KMS-11 (cell line): ENCODE measurements around the gene TWIST2.

Experiments used
- H2AFZ ChIP-seq: fragments of 200-600 bp; sonication (generic); 2 replicates; pipeline ENCODE4 v1.6.1; 2016; ENCODE audit warnings: antibody characterized with exemption, mixed run types, low read depth
- H3K27ac ChIP-seq: fragments of 200-600 bp; sonication (generic); 2 replicates; pipeline ENCODE4 v1.6.1; 2016; ENCODE audit warnings: mild to moderate bottlenecking, mixed run types
- H3K27me3 ChIP-seq: fragments of 200-600 bp; sonication (generic); 2 replicates; pipeline ENCODE4 v1.6.1; 2017; ENCODE audit warnings: mild to moderate bottlenecking, low read depth, mixed run types, moderate library complexity; ENCODE audit not compliant: insufficient read depth
- H3K36me3 ChIP-seq: fragments of 200-600 bp; sonication (generic); 2 replicates; pipeline ENCODE4 v1.6.1; 2017; ENCODE audit warnings: mild to moderate bottlenecking, mixed run types; ENCODE audit not compliant: insufficient read depth
- H3K4me1 ChIP-seq: fragments of 200-600 bp; sonication (generic); 2 replicates; pipeline ENCODE4 v1.6.1; 2016; ENCODE audit warnings: mild to moderate bottlenecking, low read depth, mixed run types; ENCODE audit not compliant: poor library complexity, severe bottlenecking
- H3K4me2 ChIP-seq: fragments of 200-600 bp; sonication (generic); 2 replicates; pipeline ENCODE4 v1.7.0; 2016; ENCODE audit warnings: mild to moderate bottlenecking, mixed run types
- H3K4me3 ChIP-seq: fragments of 200-600 bp; sonication (generic); IDR thresholded peaks from 2 replicates; pipeline ENCODE4 v1.6.1; 2017; ENCODE audit warnings: low read depth, low read length, mixed read lengths; ENCODE audit not compliant: insufficient read depth
- H3K79me2 ChIP-seq: fragments of 200-600 bp; sonication (generic); 2 replicates; pipeline ENCODE4 v1.6.1; 2016; ENCODE audit warnings: low read depth, mixed run types; ENCODE audit not compliant: insufficient read depth
- H3K9ac ChIP-seq: fragments of 200-600 bp; sonication (generic); 2 replicates; pipeline ENCODE4 v1.6.1; 2016; ENCODE audit warnings: mild to moderate bottlenecking, mixed run types
- H4K20me1 ChIP-seq: fragments of 200-600 bp; sonication (generic); 2 replicates; pipeline ENCODE4 v1.6.1; 2016; ENCODE audit warnings: mild to moderate bottlenecking, mixed run types; ENCODE audit not compliant: insufficient read depth
- TF ChIP-seq, protein P1 (sequence below): fragments of 200-600 bp; sonication (generic); conservative IDR thresholded peaks from 2 replicates; pipeline ENCODE4 v1.6.1; 2017; ENCODE audit warnings: low read depth, mild to moderate bottlenecking, antibody characterized with exemption, low read length, moderate library complexity, mixed read lengths

Gene TWIST2

DNA sequence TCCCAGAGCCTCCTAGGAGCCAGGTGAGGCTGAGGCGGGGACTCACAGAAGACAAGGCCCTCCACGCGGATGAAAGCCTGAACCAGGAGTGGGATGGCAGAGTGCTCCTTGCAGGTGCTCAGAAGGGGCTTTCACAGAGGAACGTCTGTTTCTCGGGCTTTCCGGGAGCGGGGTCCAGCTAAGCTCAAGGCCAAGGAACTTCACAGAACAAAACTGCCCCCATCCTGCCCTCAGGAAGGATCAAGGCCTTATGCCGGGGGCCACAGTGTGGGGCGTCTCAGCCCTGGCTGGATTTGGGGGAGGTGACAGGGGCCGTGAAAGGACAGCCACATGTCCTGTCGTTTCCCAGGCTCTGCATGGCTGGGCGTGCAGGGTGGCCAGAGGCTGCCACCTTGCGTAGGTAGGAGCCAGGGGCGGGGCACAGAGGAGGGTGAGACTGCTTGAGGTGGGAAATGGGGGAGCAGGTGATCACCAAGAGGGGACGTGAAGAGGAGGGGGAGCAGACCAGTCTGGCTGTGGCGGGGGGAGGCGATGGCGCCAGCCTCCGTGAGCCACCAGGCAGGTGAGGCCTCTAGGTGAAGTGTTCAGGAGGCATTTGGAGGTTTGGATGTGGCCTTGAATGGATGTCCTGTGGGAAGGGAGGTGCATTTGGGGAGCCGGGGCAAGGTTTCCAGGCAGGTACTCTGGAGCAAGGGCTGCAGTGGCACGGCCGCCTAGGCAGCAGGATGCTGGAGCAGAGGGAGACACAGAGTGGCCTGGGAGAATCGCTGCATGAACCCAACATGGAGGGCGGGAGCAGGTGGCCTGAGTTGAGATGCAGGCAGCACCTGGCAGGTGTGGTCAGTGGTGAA, 79.1 kb downstream of the TWIST2 start:
- no peaks in the 10 kb centered on the region for H3K4me1 ChIP-seq

DNA sequence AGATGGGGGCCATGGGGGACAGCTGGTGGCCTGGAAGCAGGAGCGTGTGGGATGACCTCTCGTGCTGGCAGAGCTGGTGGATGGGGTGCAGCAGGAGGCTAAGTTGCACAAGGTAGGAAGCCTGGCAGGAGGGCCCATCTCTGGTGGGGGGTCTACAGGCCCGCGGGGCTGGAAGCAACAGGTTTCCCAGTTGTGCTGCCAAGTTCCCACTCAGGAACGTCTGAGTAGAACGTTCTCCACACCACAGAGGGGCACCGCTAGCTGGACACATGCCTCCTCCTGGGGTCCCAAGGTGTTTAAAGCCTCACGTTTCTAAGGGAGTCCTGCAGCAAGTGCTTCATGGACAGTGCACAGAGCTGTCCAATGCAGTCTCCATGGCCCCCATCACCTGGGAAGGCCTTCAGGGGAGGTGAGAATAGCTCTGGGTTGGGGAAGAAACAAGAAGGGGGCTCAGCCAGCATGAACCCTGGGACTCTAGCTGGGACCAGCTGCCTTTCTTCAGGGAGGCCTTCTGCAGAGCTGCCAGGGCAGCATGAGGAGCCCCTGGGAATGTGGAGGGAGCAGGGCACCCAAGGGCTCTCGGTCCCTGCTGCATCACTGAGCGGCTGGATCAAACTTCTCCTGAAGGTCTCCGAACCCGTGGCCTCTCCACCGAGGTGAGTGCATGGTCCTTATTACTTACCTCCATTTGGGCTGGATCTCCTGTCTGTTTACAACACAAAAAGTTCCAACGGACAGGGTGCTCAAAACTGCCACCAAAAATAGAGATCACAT, 80.0 kb downstream of the TWIST2 start:
- peaks cover 30% of the 10 kb centered on the region; the same call in 1 of the 2 replicates for H3K27me3 ChIP-seq
- no peak overlapping the region for H3K27ac ChIP-seq
- H3K9ac ChIP-seq = no peak overlapping the region
- H4K20me1 ChIP-seq = no peaks in the 10 kb centered on the region
- H2AFZ ChIP-seq = no peak overlapping the region
- H3K36me3 ChIP-seq = no peaks in the 10 kb centered on the region
- H3K4me3 ChIP-seq = no peak overlapping the region
- TF ChIP-seq, protein P1, sequence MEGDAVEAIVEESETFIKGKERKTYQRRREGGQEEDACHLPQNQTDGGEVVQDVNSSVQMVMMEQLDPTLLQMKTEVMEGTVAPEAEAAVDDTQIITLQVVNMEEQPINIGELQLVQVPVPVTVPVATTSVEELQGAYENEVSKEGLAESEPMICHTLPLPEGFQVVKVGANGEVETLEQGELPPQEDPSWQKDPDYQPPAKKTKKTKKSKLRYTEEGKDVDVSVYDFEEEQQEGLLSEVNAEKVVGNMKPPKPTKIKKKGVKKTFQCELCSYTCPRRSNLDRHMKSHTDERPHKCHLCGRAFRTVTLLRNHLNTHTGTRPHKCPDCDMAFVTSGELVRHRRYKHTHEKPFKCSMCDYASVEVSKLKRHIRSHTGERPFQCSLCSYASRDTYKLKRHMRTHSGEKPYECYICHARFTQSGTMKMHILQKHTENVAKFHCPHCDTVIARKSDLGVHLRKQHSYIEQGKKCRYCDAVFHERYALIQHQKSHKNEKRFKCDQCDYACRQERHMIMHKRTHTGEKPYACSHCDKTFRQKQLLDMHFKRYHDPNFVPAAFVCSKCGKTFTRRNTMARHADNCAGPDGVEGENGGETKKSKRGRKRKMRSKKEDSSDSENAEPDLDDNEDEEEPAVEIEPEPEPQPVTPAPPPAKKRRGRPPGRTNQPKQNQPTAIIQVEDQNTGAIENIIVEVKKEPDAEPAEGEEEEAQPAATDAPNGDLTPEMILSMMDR = no peak
- no peaks in the 10 kb centered on the region for H3K79me2 ChIP-seq
- no peak overlapping the region for H3K4me2 ChIP-seq
- H3K4me1 ChIP-seq = no peaks in the 10 kb centered on the region

More for the DNA sequence above, 79.1 kb downstream of the TWIST2 start:
- H3K9ac ChIP-seq = no peak overlapping the region
- H2AFZ ChIP-seq = no peak overlapping the region
- no peak overlapping the region for H3K27ac ChIP-seq
- no peaks in the 10 kb centered on the region for H3K79me2 ChIP-seq
- TF ChIP-seq, protein P1 = no peak
- H3K27me3 ChIP-seq = peaks cover 30% of the 10 kb centered on the region; the same call in 1 of the 2 replicates
- H3K4me3 ChIP-seq = no peak overlapping the region
- H3K4me2 ChIP-seq = no peak overlapping the region
- no peaks in the 10 kb centered on the region for H4K20me1 ChIP-seq
- no peaks in the 10 kb centered on the region for H3K36me3 ChIP-seq

DNA sequence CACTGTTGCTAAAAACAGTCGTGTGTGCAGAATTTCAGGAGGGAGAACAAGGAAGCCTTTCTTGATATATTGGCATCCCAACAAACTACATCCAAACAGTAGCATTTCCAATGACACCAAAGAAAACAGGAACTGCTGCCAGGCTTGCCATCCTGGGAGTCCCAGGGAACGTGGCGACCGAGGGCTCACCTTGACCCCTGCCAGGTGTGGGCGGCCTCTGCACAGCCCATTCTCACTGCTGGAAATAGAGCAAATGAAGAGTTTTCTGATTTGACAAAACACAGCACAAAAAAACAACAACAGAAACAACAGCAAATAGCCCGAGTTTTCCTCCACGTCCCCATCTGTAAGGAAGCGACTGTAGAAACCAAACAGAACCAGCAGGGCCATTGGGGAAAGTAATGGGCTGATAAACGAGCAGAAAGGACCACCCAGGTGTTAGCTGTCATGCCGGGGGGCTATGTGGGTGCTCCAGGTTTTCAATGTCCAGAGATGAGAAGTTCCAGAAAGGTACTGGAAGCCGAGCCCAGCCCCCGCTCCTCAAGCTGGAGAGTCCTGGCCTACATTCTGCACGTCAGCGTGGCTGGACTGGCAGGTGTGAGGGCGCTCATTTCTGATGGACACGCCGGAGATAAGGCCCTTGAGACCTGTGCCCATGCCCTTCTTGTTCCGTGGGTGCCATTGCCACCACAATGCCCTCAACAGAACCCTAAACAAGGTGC, 80.8 kb downstream of the TWIST2 start:
- Histone ChIP-seq H3K27ac (no peak overlapping the region), H3K27me3 (peaks cover 26% of the 10 kb centered on the region; the same call in 1 of the 2 replicates), H3K9ac (no peak overlapping the region), H4K20me1 (no peaks in the 10 kb centered on the region), H3K4me2 (no peak overlapping the region), H3K4me1 (no peaks in the 10 kb centered on the region), H2AFZ (no peak overlapping the region), H3K36me3 (no peaks in the 10 kb centered on the region), H3K79me2 (no peaks in the 10 kb centered on the region), H3K4me3 (no peak overlapping the region)
- TF ChIP-seq, protein P1 = no peak

DNA sequence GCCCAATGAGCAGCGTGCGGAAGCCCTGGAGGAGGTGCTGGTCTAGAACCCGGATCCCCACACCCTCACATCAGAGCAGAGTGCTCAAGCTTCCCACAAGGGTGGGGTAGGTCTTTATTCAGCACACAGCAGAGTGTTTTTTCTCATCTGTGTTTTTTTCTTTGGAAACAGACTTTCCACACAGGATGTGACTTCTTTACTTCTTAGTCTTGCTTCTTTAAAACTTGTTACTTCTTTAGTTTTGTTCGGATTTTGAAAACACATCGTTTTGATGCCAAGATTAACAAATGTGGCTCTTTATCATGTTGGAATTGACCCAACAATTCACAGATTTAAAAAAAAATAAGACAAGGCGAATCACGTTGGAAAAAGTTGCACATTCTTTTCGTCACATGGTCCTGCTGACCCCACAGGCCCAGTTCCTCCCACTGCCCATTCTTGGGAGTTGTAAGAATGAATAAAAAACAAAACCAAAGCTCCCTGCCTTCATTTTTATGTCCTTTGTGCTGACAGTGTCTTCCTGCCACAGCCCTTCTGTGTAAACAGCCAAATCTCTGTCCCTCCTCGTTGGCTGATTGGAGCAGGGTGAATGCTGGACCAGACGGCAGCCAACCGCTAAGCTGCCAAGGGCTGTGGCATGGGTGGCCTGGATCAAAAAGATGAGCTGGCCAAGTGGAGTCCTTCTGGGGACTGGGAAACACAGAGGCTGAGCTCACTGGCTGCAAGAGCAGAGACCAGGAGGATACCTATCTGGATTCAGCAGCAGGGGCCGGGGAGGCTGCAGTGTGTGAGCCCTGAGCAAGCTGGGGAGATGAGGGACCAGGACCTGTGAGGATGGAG, 81.6 kb downstream of the TWIST2 start:
- Histone ChIP-seq H3K27ac (no peak overlapping the region), H3K79me2 (no peaks in the 10 kb centered on the region), H3K36me3 (no peaks in the 10 kb centered on the region), H3K9ac (no peak overlapping the region), H3K27me3 (peaks cover 20% of the 10 kb centered on the region; the same call in 1 of the 2 replicates), H3K4me3 (no peak overlapping the region), H4K20me1 (no peaks in the 10 kb centered on the region), H3K4me2 (no peak overlapping the region), H2AFZ (no peak overlapping the region), H3K4me1 (no peaks in the 10 kb centered on the region)
- TF ChIP-seq, protein P1 = no peak
